Heart right ventricle (tissue), 16 donors: ENCODE measurements around the gene ADGRG6. TPM values are rescaled to one million over a fixed set of nuclear protein-coding genes. Genes with fewer than 3 reads are reported as not detected.

Experiments used
- ATAC-seq, 8 donors: fragments of 200-7000 bp; cut with Tn5 transposase; one replicate each; pipeline ENCODE4 v1.9.1; 2020; ENCODE audit warnings: mild to moderate bottlenecking in 8 of 8, moderate library complexity in 8 of 8, moderate number of reproducible peaks in 1 of 8
- DNase-seq, 2 donors: peaks; one replicate each; pipeline ENCODE4 v3.0.0-alpha.2; 2020
- H3K27ac ChIP-seq, 10 donors: fragments of 200-600 bp; sonication (generic) in 2 of 10; one replicate each; pipeline versions ENCODE4 v1.5.0 to v1.8.0; 2020 to 2022; ENCODE audit warnings: mild to moderate bottlenecking in 3 of 10
- H3K27me3 ChIP-seq, 7 donors: fragments of 200-600 bp; one replicate each; pipeline ENCODE4 v1.8.0; 2021 to 2022; ENCODE audit warnings: mild to moderate bottlenecking in 2 of 7
- H3K36me3 ChIP-seq, 9 donors: fragments of 200-600 bp; sonication (generic) in 1 of 9; one replicate each; pipeline versions ENCODE4 v1.5.0 to v1.8.0; 2020 to 2022; ENCODE audit warnings: mild to moderate bottlenecking in 2 of 9
- H3K4me1 ChIP-seq, 9 donors: fragments of 200-600 bp; sonication (generic) in 1 of 9; one replicate each; pipeline versions ENCODE4 v1.5.0 to v1.8.0; 2020 to 2022; ENCODE audit warnings: mild to moderate bottlenecking in 4 of 9
- H3K4me3 ChIP-seq, 10 donors: fragments of 200-600 bp; sonication (generic) in 2 of 10; one replicate each; pipeline versions ENCODE4 v1.5.0 to v1.8.0; 2020 to 2022; ENCODE audit warnings: mild to moderate bottlenecking in 7 of 10, moderate library complexity in 2 of 10
- H3K9me3 ChIP-seq, 11 donors: fragments of 200-600 bp in 10 of 11; sonication (generic) in 2 of 11; one replicate each; pipeline versions ENCODE4 v1.5.0 to v1.8.0; 2013 to 2022; ENCODE audit warnings: mild to moderate bottlenecking in 2 of 11, control low read depth in 1 of 11, moderate library complexity in 1 of 11
- WGBS, 2 donors: extraction: QIAGEN DNeasy Blood & Tissue Kit; methylation state at CpG; one replicate each; pipeline ENCODE4 v1.1.7; 2013; ENCODE audit warnings: inconsistent platforms in 1 of 2; 5-methylcytosine and 5-hydroxymethylcytosine counted together
- intact Hi-C, 10 donors: fragments of 100-400 bp; cut with DNase I; formaldehyde crosslinking; loops; one replicate each; pipeline versions ENCODE4 v1.11.1 to v1.14.2; 2022
- polyA plus RNA-seq, 2 donors: library from polyadenylated mRNA; stranded (reverse); fragments of 200-250 nt; gene quantifications; one replicate each; pipeline ENCODE4 v1.2.3, GENCODE V29; 2013
- total RNA-seq, 10 donors: library from RNA; stranded (reverse); fragmentation: NEBNext Ultra II Directional in 3 of 10; extraction: Animal tissue kit (Norgen Biotek cat#: 25700) in 3 of 10; gene quantifications; one replicate each; pipeline versions ENCODE4 v1.2.1 to v1.2.4, GENCODE V29; 2021 to 2023
- TF ChIP-seq, protein P1 (sequence below), 9 donors: fragments of 200-600 bp; sonication (generic) in 2 of 9; IDR thresholded peaks; one replicate each; pipeline versions ENCODE4 v1.5.0 to v1.8.0; 2021 to 2022; ENCODE audit warnings: antibody characterized with exemption in 9 of 9, mild to moderate bottlenecking in 5 of 9, moderate library complexity in 1 of 9
- donor health status: Arrhythmogenic right ventricular cardiomyopathy.
- donor health status: ischemic (EF 13 %, LVEDD 7.1; RV severe dilation, severe dysfunction).
- donor health status: healthy with polysubstance abuse.
- donor health status: DM: no; HTN: yes; CAD: no.
- donor health status: DM: no; HTN: no; CAD: no.
- donor health status: ischemic (EF 25% LVEDD 6.9; RV normal size, moderate dysfunction).
- donor health status: ischemic (EF 25% LVEDD 5.7; RV mildly dilated, moderate dysfunction).
- donor health status: healthy.
- donor health status: DM: yes; HTN: yes; CAD: no.
- donor health status: Ischemic cardiomyopathy.
- donor health status: ischemic (EF 35%, LVEDD 5.7; RV mildly dilated, moderate dysfunction).
- donor health status: nonischemic (EF 11% LVEDD 7.7; RV severe dilation, severe dysfunction).
- donor health status: DM: yes; HTN: yes; CAD: no.
- donor health status: PGD.
- donor health status: ischemic (EF 29% LVEDD 5.4; RV normal size, mild dysfunction).
- donor health status: nonischemic (EF 23%, LVEDD 6.1; RV moderate dilation, normal function).

The ADGRG6 gene
- total and polyA plus RNA-seq, 12 donors, result 0.93 to 5.9 (median 3.1) TPM

DNA sequence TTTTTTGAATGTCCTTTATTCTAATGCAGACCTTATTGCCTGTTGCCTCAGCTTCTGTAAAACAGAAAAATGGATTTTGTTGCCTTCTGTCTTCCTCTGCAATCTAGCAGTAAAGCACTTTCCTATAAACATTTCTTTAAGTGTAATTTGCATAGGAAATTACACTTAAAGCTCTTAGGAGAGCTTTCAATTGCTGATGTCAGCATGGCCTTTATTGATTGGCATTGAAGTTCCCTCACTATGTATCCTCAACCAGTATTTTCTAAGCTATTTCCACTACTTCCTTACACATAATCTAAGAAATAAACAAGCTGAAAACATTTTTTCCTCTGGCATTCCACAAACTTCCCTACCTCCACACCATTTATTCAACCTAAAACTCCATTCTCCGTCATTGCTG, 22.3 kb downstream of the ADGRG6 start:
- no peak for DNase-seq
- TF ChIP-seq, protein P1, sequence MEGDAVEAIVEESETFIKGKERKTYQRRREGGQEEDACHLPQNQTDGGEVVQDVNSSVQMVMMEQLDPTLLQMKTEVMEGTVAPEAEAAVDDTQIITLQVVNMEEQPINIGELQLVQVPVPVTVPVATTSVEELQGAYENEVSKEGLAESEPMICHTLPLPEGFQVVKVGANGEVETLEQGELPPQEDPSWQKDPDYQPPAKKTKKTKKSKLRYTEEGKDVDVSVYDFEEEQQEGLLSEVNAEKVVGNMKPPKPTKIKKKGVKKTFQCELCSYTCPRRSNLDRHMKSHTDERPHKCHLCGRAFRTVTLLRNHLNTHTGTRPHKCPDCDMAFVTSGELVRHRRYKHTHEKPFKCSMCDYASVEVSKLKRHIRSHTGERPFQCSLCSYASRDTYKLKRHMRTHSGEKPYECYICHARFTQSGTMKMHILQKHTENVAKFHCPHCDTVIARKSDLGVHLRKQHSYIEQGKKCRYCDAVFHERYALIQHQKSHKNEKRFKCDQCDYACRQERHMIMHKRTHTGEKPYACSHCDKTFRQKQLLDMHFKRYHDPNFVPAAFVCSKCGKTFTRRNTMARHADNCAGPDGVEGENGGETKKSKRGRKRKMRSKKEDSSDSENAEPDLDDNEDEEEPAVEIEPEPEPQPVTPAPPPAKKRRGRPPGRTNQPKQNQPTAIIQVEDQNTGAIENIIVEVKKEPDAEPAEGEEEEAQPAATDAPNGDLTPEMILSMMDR (IDR thresholded peaks at IDR 0.05), result no peak
- ATAC-seq, result no peak
- no peaks in the 10 kb centered on the region for H3K36me3 ChIP-seq
- H3K9me3 ChIP-seq, result no peaks in the 10 kb centered on the region
- H3K27ac ChIP-seq, result no peak overlapping the region
- intact Hi-C loops, result no loop called here
- H3K4me3 ChIP-seq, result no peak overlapping the region
- peaks cover 0 to 7% (median 0%) of the 10 kb centered on the region in 9 donors for H3K4me1 ChIP-seq
- WGBS, 2 donors, result 93 to 97% methylated on average over 1 of the region's 1 CpG
- H3K27me3 ChIP-seq, result peaks cover 0 to 9% (median 0%) of the 10 kb centered on the region in 7 donors

DNA sequence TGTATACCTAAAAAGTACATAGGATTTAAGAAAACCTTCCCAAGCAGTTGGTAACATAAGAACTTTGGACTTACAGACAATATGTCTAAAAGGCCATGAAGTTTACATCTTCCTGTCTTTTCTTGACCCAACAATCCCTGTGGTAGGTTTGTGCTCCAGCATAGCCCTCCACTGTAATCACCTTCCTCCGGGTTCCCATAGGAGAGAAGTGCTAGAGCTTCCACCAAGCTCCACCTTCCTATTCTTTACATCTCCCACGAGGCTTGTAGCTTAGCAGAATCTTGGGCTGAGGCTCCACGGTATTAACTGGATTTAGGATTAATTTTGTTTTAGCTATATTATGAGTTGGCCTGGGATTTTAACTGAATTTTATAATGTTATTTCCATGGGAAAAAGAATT, 23.3 kb downstream of the ADGRG6 start:
- H3K4me1 ChIP-seq, result peaks cover 0 to 6% (median 0%) of the 10 kb centered on the region in 9 donors
- 68 to 79% methylated on average over 3 of the region's 3 CpGs for WGBS, 2 donors
- no peak overlapping the region for H3K4me3 ChIP-seq
- intact Hi-C loops, result no loop called here
- H3K9me3 ChIP-seq, result no peaks in the 10 kb centered on the region
- TF ChIP-seq, protein P1 (IDR thresholded peaks at IDR 0.05), result no peak
- H3K27ac ChIP-seq, result no peak overlapping the region
- no peak for ATAC-seq
- no peak for DNase-seq
- no peaks in the 10 kb centered on the region for H3K36me3 ChIP-seq
- peaks cover 0 to 9% (median 0%) of the 10 kb centered on the region in 7 donors for H3K27me3 ChIP-seq

DNA sequence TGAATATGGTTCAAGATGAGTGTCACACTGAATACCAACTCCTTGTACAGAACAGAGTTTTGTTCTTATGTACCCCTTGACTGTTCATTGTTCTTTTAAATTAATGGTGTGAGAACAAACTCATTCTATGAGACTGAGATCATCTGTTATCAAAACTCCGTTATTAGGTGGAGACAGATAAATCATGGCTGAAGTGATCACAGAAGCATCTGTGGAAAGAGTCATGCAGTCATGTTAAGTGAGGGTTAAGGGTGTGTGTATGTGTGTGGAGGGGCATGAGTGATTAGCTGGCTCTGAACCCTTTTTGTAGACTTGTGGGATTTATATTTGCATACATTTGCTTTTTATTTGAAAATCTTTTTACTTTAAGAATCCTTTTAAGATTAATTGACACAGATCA, 24.7 kb downstream of the ADGRG6 start:
- no peak overlapping the region for H3K4me3 ChIP-seq
- 34 to 36% methylated on average over 1 of the region's 1 CpG for WGBS, 2 donors
- DNase-seq (no peak), ATAC-seq (no peak)
- H3K36me3 ChIP-seq, result no peaks in the 10 kb centered on the region
- TF ChIP-seq, protein P1 (IDR thresholded peaks at IDR 0.05), result no peak
- peaks cover 0 to 9% (median 0%) of the 10 kb centered on the region in 7 donors for H3K27me3 ChIP-seq
- H3K4me1 ChIP-seq, result no peaks in the 10 kb centered on the region
- intact Hi-C loops, result no loop called here
- no peaks in the 10 kb centered on the region for H3K9me3 ChIP-seq
- no peak overlapping the region for H3K27ac ChIP-seq

DNA sequence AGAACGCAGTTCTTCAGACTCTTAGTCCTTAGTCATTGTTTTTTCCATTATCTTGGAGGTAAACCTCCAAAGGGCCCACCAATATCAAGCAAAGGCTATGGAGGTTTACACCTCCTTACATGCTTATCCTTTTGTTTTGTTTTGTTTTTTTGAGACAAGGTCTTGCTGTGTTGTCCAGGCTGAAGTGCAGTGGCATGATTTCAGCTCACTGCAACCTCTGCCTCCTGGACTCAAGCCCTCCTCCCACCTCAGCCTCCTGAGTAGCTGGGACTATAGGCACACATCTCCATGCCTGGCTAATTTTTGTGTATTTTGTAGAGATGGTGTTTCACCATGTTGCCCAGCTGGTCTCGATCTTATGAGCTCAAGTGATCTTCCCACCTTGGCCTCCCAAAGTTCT, 26.3 kb downstream of the ADGRG6 start:
- TF ChIP-seq, protein P1 (IDR thresholded peaks at IDR 0.05), result no peak
- ATAC-seq, result no peak
- peaks cover 0 to 9% (median 0%) of the 10 kb centered on the region in 7 donors for H3K27me3 ChIP-seq

More for the DNA sequence above, 26.3 kb downstream of the ADGRG6 start:
- no peaks in the 10 kb centered on the region for H3K9me3 ChIP-seq
- intact Hi-C loops, result no loop called here
- H3K36me3 ChIP-seq, result no peaks in the 10 kb centered on the region
- WGBS, 2 donors, result 89 to 91% methylated on average over 2 of the region's 2 CpGs
- DNase-seq, result no peak
- no peak overlapping the region for H3K4me3 ChIP-seq
- H3K27ac ChIP-seq, result no peak overlapping the region
- no peaks in the 10 kb centered on the region for H3K4me1 ChIP-seq
